Measurements from ENCODE around the gene LIN37. TPM values are rescaled to one million over a fixed set of nuclear protein-coding genes. Genes with fewer than 3 reads are reported as not detected.

LIN37 gene
- total RNA-seq, 1 experiment from 2014 or later = 13.8 TPM

DNA sequence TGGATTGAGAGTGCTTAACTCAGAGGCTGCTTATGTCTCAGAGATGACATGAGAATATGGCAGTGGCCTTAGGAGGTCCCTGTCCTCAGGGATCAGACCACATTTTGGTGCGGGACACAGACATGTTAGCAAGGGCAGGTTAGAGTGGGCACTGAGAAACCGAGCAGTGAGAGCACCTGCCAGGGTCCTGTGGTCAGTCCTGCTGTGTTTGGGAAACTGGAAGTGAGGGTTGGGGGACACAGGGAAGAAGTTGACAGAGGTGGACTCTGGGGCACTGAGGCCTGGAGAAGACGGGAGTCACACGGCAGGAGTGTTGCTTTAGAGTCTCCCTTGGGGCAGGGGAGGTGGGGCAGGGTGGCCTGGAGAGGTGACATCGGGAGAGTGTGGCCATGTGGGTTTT is 13.5 kb upstream of the LIN37 start:
- DNase-seq (ENCODE audit: low spot score) = no peak

DNA sequence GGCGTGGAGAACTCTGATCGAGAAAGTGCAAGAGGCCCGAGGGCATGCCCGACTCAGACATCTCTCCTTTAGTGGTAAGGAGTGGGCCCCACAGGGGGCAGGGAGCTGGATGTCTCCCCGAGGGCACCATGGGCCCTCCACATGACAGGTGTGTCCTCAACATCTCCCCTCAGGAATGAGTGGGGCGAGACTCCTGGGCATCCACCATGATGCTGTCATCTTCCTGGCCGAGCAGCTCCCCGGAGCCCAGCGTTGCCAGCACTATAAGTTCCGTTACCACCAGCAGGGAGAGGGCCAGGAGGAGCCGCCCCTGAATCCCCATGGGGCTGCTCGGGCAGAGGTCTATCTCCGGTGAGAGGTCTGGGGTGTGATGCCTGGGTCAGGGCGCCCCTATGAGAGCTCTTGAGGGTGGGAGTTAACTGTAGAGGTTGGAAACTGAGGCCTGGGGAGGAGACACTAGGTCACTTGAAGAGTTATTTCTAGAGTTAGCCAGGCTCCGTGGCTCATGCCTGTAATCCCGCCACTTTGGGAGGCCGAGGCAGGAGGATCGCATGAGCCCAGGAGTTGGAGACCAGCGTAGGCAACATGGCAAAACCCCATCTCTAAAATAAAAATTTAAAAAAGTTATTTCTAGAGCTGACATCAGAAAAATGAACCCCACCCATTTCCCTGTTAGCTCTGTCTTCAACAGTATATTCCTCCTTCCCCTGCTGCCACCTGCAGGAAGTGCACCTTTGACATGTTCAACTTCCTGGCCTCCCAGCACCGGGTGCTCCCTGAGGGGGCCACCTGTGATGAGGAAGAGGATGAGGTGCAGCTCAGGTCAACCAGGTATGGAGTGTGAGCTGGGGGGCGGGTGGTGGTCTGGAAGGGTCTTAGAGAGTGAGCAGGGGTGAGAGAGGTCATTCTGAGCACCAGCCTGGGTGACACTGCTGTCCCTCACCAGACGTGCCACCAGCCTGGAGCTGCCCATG is 11.2 kb upstream of the LIN37 start:
- peak; percentile 62 for DNase-seq (ENCODE audit: low spot score)

DNA sequence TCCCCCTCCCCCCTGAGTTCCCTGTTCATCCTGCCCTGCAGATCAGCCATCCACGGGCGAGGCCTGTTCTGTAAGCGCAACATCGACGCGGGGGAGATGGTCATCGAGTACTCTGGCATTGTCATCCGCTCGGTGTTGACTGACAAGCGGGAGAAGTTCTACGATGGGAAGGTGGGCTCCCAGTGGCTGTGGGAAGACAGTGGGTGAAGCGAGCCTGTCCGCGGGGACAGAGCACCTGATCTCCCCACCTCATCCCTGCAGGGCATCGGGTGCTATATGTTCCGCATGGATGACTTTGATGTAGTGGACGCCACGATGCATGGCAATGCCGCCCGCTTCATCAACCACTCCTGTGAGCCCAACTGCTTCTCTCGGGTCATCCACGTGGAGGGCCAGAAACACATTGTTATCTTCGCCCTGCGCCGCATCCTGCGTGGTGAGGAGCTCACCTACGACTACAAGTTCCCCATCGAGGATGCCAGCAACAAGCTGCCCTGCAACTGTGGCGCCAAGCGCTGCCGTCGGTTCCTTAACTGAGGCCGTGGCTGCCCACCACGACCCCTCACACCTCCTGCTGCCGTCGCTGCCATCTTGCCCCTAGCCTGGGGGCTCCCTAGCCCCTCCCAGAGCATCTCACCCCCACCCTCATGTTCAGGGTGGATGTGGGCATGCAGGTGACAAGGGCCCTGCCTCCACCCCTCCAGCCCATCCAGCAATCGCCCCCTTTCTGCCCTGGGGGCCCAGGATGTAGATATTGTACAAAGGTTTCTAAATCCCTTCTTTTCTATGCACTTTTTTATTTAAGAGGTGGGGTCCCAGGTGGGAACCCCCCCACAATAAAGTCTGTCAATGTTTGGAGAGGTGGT is 10.1 kb upstream of the LIN37 start:
- DNase-seq (ENCODE audit: low spot score) = no peak

DNA sequence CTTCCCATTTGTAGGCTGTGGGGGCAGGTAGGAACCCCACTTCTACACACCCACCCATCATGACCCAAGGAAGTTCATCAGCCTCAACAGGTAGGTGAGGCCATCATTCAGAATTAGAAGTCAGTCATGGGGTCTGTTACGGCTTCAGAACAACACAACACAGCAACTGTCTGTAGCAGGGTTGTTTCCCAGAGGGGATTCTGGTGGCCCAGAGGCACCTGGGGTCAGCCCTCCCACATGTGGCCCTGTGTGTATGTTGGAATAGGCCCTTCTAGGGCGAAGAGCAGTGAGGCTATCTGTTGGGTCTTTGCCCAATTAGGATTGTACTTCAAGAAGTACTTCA is 9.5 kb upstream of the LIN37 start:
- no peak for DNase-seq (ENCODE audit: low spot score)

DNA sequence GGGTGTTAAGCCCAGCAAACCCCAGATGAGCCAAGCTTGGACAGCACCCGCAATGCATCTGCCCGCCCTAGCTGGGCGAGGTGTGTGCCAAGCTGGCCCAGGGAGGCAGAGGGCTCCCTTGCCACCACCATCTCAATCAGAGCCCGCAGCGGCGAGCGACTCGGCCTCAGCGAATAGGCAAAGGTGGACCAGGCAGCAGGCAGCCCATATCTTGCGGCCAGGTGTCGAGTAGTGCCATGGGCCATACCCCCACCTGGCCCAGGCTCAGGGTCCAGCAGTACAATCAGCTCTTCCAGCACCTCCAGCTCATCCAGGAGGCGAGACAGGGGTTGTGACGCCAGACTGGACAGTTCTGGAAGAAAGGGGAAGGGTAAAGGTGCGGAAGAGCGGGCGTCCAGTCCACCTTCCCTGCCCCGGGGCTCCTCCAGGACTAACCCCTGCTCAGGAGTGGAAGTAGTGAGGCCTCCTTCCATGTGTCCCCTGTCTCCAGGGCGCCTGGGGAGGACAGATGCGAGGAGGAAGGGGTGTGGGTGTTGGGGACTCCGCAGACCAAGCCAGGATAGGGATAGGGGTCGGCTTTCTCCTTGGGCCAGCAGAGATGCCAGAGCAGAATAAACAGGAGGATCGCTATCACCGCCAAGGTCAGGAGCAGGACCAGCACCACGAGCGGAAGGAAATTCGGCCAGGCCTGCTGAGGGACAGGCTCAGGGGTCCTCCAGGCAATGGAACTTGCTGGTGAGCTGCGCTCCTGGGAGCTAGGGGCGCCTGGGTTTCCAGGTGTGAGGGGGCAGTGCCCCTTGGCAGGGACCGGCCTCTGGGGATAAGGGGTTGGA is 8.9 kb upstream of the LIN37 start:
- no peak for DNase-seq (ENCODE audit: low spot score)

DNA sequence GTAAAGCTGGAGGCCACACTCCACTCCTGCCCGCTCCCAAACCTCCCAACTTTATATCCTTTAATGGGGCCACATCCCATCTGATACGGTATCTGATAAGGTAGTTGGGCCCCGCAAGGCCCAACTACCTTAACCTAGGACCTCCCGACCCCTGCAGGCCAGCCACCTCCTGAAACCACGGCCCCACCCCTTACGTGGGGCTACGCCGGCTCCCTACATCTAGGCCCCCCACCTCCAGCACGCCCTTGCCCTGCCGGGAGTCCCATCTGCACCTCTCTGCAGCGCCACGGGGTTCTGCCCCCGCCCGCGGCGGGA is 8.3 kb upstream of the LIN37 start:
- no peak for DNase-seq (ENCODE audit: low spot score)

DNA sequence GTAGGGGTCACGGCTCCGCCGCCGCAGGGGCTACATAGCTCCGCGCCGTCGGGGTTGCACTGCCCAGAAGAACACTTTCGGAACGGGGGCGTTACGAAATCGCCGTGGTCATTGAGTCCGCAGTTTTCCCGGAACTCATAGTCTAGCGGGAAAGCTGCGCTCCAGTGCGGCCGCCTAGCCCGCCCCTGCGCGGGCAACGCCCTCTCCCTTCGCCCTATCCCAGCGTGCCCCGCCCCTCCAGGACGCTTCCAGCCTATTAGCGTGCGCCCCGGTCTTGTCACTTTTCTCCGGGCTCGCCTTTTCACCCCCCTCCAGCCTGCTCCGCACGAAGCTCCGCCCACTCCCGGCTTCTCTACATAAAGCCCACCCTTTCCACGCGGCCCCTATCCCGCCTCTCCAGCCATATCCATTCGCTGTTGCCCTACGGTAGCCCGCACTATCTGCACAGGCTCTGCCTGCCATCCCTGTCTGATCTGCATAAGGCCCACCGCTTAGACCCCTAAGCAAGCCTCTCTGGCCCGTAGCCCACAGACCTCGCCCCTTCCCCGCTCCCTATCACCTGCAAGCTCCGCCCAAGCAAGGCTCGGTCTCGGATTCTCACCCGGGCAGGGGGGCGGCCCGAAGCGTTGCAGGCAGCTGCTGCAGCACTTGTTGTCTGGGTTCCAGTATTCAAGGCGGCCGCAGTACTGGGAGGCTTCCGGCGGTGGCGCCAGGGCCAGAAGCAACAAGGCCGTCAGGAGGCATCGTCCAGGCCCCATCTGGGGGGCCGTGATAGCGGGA is 7.8 kb upstream of the LIN37 start:
- peak; percentile 99 for DNase-seq (ENCODE audit: low spot score)

DNA sequence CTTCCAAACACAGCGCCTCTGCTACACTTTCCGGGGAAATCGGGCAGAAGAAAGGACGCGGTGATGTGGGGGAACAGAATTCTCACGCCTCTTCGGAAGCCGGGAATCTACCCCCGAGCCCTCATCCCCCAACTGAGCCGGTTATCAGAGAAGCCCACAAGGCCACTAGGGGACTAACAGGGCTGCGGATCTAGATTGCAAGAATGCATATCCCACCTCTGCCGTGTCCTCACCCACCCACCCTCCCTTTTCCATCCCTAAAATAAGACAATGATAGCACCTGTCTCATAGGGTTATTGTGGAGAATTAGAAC is 7.2 kb upstream of the LIN37 start:
- DNase-seq (ENCODE audit: low spot score) = no peak

DNA sequence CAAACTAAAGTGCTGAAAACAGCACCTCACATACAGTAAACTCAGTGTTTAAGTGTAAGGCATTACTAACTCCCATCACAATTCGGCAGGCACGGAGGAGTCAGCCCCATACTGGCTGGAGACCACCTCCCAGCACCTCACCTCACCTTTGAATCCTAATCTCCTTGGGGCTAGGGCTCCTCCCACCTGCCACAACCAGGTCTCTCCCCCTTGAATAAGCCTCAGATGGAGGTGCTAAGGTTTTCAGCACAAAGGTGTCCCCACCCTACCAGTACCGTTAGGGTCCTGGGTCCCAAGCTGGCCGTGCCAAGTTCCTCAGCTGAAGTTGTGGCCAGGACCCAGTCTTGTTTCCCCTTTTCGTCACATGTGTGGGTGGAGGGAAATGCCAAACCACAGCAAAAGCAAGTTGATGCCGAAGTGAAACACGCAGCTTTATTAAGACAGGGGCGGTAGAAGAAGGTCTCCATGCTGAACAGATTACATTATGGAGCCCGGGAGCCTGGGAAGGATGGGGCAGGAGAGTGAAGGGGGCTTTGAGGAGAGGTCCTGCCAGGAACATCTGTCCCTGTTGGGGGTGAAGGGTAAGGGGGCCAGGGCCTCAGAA is 6.2 kb upstream of the LIN37 start, which contains the start of gene IGFLR1:
Gene IGFLR1, minus strand, starts transcription at position 332 of the 604 bp plus-strand sequence. CDS start 1,272 bp downstream, outside the sequence.
- DNase-seq (ENCODE audit: low spot score) = no peak

DNA sequence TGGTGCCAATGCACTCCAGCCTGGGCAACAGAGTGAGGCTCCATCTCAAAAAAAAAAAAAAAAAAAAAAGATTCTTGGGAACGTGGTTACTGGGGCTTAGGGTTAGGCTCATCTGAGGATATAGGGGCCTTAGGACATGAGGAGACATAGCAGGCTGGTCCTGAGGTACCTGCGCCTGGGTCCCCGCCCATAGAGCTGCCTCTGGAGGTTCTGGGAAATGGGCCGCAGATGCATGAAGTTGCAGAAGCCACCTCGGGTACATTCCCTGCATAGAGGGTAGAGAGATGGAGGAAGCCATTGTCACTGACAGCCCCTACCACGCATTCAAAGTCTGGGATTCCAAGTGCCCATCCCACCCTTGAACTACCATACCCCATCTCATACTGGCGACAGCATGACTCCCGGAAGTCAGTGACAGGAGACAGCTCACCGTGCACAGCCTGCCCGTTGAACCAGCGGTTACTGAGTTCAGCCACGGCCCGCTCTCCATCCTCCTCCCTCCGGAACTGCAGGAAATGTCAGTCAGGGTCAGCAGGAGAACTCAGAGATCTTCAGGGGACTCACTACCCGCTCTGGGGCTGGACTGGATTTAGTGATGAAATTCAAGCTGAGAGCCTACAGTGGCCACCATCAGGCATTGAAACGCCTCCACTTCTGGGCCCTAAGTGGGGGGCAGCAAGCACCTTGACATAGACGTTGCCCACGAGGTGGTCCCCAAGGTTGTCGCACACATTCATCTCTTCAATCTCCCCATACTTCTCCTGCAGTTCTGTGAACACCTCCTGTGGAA is 4.5 kb upstream of the LIN37 start:
- DNase-seq (ENCODE audit: low spot score) = no peak

DNA sequence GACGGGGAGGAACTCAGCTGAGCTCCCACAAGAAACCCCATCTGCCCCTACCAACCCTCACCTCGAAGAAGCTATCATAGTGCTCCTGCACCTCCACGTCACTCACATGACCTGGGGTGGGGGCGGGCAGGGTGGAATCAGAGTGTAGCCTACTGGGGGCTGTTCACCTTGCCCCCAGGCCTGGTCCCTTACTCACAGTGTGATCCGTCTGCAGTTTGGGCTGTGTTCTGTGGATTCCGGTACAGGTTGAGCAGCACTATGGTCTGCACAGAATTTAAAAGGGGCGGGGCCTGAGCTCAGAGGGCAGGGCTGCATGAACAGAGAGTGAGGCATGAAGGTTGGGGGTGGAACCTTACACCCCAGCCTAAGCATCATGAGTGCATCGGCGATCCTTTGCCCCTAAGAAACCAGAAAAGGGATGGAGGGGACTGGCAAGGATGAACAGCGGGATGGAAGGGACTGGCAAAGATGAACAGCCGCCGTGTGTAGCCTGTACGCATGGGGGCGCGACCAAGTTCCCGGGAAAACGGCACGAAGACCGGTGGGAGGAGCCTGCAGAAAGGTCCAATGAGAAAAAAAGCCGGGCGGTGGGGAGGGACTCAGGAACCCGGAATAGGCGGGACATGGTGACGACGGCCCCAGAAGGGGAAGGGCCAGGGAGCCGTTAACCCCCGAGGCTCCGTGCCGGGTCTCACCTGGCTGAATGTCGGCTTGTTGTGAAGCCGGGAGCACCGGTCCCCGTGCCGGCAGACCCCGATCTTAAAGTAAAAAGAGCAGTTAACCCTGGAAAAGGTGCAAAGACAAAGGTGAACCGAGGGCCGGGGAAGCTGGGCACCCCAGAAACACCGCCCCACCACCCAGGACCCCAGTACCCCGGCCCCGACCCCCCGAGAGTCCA is 3.7 kb upstream of the LIN37 start:
- DNase-seq (ENCODE audit: low spot score) = peak; percentile 100

DNA sequence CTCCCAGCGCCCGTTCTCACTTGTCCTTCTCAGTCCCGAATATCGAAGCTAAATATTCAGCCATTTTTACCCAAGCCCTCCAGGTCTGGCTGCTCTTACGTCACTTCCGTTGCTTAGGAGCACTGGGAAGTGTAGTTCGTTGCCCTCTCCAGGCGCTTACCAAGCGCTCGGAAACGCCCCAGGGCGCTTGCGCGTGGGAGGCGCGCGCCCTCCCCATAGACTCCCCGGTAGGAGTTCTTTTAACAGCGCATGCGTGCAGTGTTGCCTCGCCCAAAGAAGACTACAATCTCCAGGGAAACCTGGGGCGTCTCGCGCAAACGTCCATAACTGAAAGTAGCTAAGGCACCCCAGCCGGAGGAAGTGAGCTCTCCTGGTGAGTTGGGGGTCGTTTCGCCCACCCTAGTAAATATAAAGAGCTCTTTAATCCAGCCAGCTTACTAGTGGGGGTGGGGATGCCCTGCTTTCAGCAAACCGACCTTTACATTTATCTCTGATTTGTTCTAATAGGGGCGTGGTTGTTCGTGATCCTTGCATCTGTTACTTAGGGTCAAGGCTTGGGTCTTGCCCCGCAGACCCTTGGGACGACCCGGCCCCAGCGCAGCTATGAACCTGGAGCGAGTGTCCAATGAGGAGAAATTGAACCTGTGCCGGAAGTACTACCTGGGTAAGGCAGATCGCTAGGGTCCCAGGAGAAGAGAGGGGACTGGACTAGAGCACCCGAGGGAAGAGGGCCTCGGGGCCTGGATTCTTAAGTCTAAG is 2.9 kb upstream of the LIN37 start, which contains the start of the genes PSENEN and U2AF1L4:
Gene PSENEN, plus strand, starts transcription at position 324 of the 759 bp plus-strand sequence. Its CDS starts 280 bp downstream, at position 604.
Gene U2AF1L4, minus strand, starts transcription at position 91 of the 759 bp plus-strand sequence. Its CDS starts 27 bp downstream, at position 64.
- peak; percentile 100 for DNase-seq (ENCODE audit: low spot score)

DNA sequence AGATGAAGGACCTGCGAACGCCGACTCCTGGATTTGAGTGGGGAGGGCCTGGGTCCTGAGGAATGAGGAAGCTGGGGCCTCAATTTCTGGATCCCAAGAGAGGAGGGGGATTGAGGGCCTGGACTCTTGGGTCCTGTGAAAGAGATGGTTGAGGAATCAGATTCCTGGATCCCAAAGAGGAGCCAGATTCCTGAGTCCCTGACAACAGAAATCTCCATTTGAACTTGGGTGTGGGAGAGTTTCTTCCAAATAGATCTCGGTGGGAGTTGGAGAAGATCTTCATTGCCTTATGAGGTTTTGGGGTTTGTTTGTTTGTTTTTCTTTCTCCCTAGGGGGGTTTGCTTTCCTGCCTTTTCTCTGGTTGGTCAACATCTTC is 2.3 kb upstream of the LIN37 start:
- DNase-seq (ENCODE audit: low spot score) = no peak

DNA sequence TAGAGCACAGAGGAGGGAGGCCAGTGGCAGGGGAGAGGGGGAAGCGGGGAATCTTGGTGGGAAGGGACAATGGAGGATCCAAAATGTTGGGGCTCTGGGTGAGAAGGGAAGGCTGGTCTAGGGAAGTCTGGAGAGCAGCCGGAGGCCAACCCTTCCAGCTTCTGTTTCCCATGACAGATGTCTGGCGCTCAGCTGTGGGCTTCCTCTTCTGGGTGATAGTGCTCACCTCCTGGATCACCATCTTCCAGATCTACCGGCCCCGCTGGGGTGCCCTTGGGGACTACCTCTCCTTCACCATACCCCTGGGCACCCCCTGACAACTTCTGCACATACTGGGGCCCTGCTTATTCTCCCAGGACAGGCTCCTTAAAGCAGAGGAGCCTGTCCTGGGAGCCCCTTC is 1.8 kb upstream of the LIN37 start:
- no peak for DNase-seq (ENCODE audit: low spot score)

DNA sequence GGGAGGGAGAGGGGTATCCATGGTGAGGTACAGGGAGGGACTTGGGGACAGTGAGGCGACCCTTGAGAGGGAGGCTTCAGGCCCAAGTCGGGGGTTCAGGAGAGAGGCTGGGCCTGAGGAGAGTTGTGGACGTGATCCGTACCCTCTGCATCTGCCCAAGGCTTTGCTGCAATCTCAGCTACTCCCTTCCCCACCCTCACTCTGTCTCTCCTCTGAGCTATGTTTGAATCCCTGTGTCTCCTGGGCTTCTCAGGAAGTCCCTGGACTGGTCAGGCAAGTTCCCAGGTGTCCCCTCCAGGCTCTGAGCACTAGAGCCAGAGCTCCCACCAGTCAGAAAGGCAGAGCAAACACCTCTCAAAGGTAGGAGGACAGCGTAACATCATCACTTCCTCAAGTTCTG is 1.8 kb downstream of the LIN37 start:
- peak; percentile 88 for DNase-seq (ENCODE audit: low spot score)

DNA sequence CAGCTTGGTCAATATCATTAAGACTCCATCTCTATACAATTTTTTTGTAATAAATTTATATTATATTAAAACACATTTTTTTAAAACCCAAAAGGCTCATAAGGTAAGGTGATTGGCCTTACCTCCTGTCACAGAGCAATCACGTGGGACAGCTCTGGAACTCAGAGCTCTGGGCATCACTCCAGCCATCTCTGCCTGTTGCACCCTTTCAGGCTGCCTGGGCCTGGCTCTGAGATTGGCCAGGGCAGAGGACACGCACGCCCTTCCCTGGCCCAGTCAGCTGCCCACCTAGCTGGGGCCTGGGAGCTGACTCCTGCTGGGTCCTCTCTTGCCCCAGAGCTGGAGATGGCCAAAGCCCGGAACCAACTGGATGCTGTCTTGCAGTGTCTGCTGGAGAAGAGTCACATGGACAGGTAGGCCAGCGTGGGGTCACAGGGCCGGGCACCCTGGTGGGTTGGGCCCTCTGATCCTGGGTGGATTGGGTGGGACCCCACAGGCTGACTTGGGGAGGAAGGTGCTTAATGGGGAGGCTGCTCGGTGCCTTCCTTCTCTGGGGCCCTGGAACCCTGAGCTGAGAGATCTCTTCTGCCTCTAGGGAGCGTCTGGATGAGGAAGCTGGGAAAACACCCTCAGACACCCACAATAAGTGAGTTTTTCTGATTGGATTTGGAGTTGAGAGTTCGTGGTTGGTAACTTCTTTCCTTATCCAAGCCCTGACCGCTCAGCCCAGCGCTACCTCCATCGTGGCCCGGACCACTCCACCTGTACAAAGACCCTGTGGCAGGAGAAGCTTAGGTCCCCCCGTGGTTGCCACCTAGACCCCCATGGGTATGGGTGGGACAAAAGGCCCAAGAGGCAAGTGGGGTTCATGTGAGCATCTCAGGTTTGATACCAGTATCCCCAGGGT is 3.7 kb downstream of the LIN37 start:
- no peak for DNase-seq (ENCODE audit: low spot score)
